Muscle layer of colon (tissue), 2 donors: Measurements from ENCODE around the gene PSMD13.
"Not testable (repeated sequence)": the region's sequence is repeated elsewhere in the genome, so short reads cannot be mapped to it uniquely, and the experiment has no call there.

Experiments
- H3K27ac ChIP-seq: one replicate; pipeline ENCODE4 v1.7.0; 2013; ENCODE audit warnings: low read depth, mild to moderate bottlenecking, low read length, moderate library complexity
- H3K27me3 ChIP-seq, 2 donors: one replicate each; pipeline ENCODE4 v1.7.0; 2013; ENCODE audit warnings: low read length in 2 of 2, mild to moderate bottlenecking in 2 of 2; ENCODE audit not compliant: insufficient read depth in 2 of 2, control insufficient read depth in 1 of 2
- H3K36me3 ChIP-seq: one replicate; pipeline ENCODE4 v1.7.0; 2013; ENCODE audit warnings: mild to moderate bottlenecking, low read length; ENCODE audit not compliant: insufficient read depth
- H3K4me1 ChIP-seq: one replicate; pipeline ENCODE4 v1.7.0; 2013; ENCODE audit warnings: mild to moderate bottlenecking, low read length; ENCODE audit not compliant: insufficient read depth
- H3K4me3 ChIP-seq, 2 donors: one replicate each; pipeline ENCODE4 v1.7.0; 2013; ENCODE audit warnings: low read length in 2 of 2, low read depth in 1 of 2, mild to moderate bottlenecking in 1 of 2, moderate library complexity in 1 of 2
- H3K9ac ChIP-seq: one replicate; pipeline ENCODE4 v1.7.0; 2013; ENCODE audit warnings: low read length
- H3K9me3 ChIP-seq: one replicate; pipeline ENCODE4 v1.7.0; 2013; ENCODE audit warnings: mild to moderate bottlenecking, low read length
- donor health status: abdominal sarcoma.
- donor health status: Adenocarcinoma of cecum.

PSMD13 gene

DNA sequence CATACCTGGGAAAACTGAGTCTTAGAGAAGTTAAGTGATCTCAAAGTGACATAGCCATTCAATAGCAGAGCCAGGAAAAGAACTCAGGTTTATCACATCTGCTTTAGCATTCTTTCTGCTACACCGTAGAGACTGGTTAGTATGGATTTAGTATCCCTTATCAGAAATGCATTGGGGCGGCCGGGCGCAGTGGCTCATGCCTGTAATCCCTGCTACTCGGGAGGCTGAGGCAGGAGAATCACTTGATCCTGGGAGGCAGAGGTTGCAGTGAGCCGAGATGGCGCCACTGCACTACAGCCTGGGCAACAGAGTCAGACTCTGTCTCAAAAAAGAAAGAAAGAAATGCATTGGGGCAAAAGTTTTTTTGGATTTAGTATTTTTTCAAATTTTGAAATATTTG is 1.6 kb downstream of the PSMD13 start:
- H3K9me3 ChIP-seq = not testable (repeated sequence)

GRCh38 chr11:240315-240714 is 3.5 kb downstream of the PSMD13 start:
- Histone ChIP-seq H3K36me3 (peaks cover 36% of the 10 kb centered on the region), H3K9me3 (no peaks in the 10 kb centered on the region), H3K4me3 (no peak overlapping the region), H3K27ac (no peak overlapping the region), H3K27me3 (no peaks in the 10 kb centered on the region), H3K4me1 (peaks cover 11% of the 10 kb centered on the region), H3K9ac (no peak overlapping the region)

More for the DNA sequence above, 1.6 kb downstream of the PSMD13 start:
- peaks cover 11% of the 10 kb centered on the region for H3K4me1 ChIP-seq
- not testable (repeated sequence) for H3K9ac ChIP-seq, H3K27me3 ChIP-seq, H3K27ac ChIP-seq, H3K4me3 ChIP-seq
- H3K36me3 ChIP-seq = peaks cover 18% of the 10 kb centered on the region

GRCh38 chr11:241634-242033 is 4.9 kb downstream of the PSMD13 start:
- H3K9ac ChIP-seq = no peak overlapping the region
- no peaks in the 10 kb centered on the region for H3K9me3 ChIP-seq
- peaks cover 49% of the 10 kb centered on the region for H3K36me3 ChIP-seq
- no peak overlapping the region for H3K27ac ChIP-seq
- no peak overlapping the region for H3K4me3 ChIP-seq
- H3K4me1 ChIP-seq = peaks cover 11% of the 10 kb centered on the region
- no peaks in the 10 kb centered on the region for H3K27me3 ChIP-seq

DNA sequence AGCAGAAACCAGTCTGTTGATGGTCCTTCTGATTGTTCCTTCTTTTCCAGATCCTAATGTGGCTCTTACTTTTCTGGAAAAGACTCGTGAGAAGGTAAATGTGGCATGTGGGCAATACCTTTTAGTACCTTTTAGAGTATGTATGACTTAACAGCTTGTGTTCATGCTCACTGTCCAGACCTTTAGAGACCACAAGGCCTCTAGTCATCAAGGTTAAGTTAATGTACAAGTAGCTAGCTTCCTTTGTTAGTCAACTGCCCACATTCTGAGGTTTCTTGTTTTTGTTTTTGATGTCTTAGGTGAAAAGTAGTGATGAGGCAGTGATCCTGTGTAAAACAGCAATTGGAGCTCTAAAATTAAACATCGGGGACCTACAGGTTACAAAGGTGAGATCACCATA is 7.6 kb downstream of the PSMD13 start:
- H3K4me1 ChIP-seq = no peaks in the 10 kb centered on the region
- no peaks in the 10 kb centered on the region for H3K27me3 ChIP-seq
- no peak overlapping the region for H3K27ac ChIP-seq
- no peaks in the 10 kb centered on the region for H3K9me3 ChIP-seq
- H3K9ac ChIP-seq = no peak overlapping the region
- H3K36me3 ChIP-seq = peaks cover 77% of the 10 kb centered on the region
- H3K4me3 ChIP-seq = no peak overlapping the region

GRCh38 chr11:249062-249461 is 12.3 kb downstream of the PSMD13 start:
- Histone ChIP-seq H3K27ac (no peak overlapping the region), H3K4me3 (no peak overlapping the region), H3K9me3 (no peaks in the 10 kb centered on the region), H3K36me3 (peaks cover 88% of the 10 kb centered on the region), H3K9ac (no peak overlapping the region), H3K4me1 (no peaks in the 10 kb centered on the region), H3K27me3 (no peaks in the 10 kb centered on the region)

GRCh38 chr11:250274-250673 is 13.5 kb downstream of the PSMD13 start:
- H3K4me1 ChIP-seq = no peaks in the 10 kb centered on the region
- no peak overlapping the region for H3K9ac ChIP-seq
- H3K36me3 ChIP-seq = peaks cover 78% of the 10 kb centered on the region
- H3K27me3 ChIP-seq = no peaks in the 10 kb centered on the region
- H3K27ac ChIP-seq = no peak overlapping the region
- H3K9me3 ChIP-seq = no peaks in the 10 kb centered on the region
- H3K4me3 ChIP-seq = no peak overlapping the region

- Histone ChIP-seq H3K9ac (no peak overlapping the region), H3K4me3 (no peak overlapping the region), H3K4me1 (no peaks in the 10 kb centered on the region), H3K27ac (no peak overlapping the region), H3K36me3 (peaks cover 72% of the 10 kb centered on the region), H3K27me3 (no peaks in the 10 kb centered on the region), H3K9me3 (no peaks in the 10 kb centered on the region)
These were observed 14.0 kb downstream of the PSMD13 start for GRCh38 chr11:250740-251299.

- no peak overlapping the region for H3K27ac ChIP-seq
- H3K9ac ChIP-seq = no peak overlapping the region
- peaks cover 65% of the 10 kb centered on the region for H3K36me3 ChIP-seq
- H3K4me3 ChIP-seq = no peak overlapping the region
- no peaks in the 10 kb centered on the region for H3K27me3 ChIP-seq
- no peaks in the 10 kb centered on the region for H3K4me1 ChIP-seq
- H3K9me3 ChIP-seq = no peaks in the 10 kb centered on the region
These were observed 14.8 kb downstream of the PSMD13 start for GRCh38 chr11:251550-251949.

GRCh38 chr11:252666-253065 is 15.9 kb downstream of the PSMD13 start:
- Histone ChIP-seq H3K9me3 (no peaks in the 10 kb centered on the region), H3K27me3 (no peaks in the 10 kb centered on the region), H3K4me3 (no peak overlapping the region), H3K4me1 (no peaks in the 10 kb centered on the region), H3K9ac (no peak overlapping the region), H3K36me3 (peaks cover 54% of the 10 kb centered on the region), H3K27ac (no peak overlapping the region)

DNA sequence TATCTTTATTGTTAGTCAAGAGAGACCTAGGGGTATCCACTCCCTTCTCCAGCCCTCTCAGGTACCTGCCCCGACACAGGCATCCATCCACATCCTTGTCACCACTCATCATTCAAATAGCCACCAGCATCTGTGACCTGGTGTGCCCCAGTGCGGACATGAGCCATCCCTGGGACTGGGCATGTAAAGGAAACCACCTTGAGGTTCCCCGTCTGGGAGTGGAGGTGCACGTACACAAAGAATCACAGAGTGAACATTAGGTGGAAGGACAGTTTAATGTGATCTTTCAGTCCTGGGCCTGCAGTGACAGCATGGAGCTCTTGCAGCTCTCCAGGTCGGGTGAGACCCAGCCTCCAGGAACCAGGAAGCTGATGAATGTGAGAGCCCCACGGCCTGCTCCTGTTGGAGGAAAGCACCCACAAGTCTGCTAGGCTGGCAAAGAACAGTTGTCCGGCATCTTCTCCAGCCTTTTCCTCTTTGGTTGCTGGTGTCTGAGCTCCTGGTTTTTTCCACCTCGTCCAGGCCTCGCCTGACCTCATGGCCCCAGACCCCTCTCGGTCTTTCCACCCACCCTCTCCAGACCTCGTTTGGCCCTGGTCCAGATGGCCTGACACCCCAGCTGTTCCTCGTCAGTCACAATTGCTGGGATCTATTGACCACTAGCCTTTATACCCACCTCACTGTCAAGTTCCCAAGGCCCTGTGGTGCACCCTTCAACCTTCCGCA is 16.5 kb downstream of the PSMD13 start:
- H3K4me1 ChIP-seq = no peaks in the 10 kb centered on the region
- no peak overlapping the region for H3K27ac ChIP-seq
- no peak overlapping the region for H3K4me3 ChIP-seq
- no peak overlapping the region for H3K9ac ChIP-seq
- peaks cover 47% of the 10 kb centered on the region for H3K36me3 ChIP-seq
- H3K27me3 ChIP-seq = no peaks in the 10 kb centered on the region
- H3K9me3 ChIP-seq = no peaks in the 10 kb centered on the region

GRCh38 chr11:253886-254270 is 17.1 kb downstream of the PSMD13 start:
- Histone ChIP-seq H3K4me3 (no peak overlapping the region), H3K9ac (no peak overlapping the region), H3K9me3 (no peaks in the 10 kb centered on the region), H3K36me3 (peaks cover 42% of the 10 kb centered on the region), H3K27ac (no peak overlapping the region), H3K4me1 (no peaks in the 10 kb centered on the region), H3K27me3 (no peaks in the 10 kb centered on the region)

DNA sequence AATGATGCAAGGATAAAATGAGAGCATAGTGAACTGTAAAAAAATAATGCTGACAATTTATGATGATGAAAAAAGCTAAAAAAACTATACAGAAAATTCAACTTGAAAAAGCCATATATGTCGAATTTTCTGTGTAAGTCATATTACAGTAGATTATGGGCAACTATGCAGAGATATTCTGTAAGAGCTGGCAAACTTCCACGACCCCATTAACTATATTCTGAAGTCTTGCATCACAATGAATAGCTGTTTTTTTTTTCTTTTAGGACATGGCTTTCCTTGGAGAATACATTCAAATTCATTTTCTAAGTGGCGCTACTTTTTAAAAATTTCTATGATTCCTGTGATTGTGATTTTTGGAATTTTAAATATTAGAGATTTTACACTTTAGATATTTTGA is 18.4 kb downstream of the PSMD13 start:
- H3K36me3 ChIP-seq = peaks cover 32% of the 10 kb centered on the region
- H3K4me3 ChIP-seq = no peak overlapping the region
- no peak overlapping the region for H3K9ac ChIP-seq
- no peak overlapping the region for H3K27ac ChIP-seq
- no peaks in the 10 kb centered on the region for H3K27me3 ChIP-seq
- H3K9me3 ChIP-seq = no peaks in the 10 kb centered on the region
- H3K4me1 ChIP-seq = no peaks in the 10 kb centered on the region
